Activated T-cell treated with anti-CD3 and anti-CD28 coated beads, Interleukin-2, amount 50 U/mL, for 72 hours (primary cell): ENCODE results near the gene RPS6KA3. TPM values are rescaled to one million over a fixed set of nuclear protein-coding genes. Genes with fewer than 3 reads are reported as not detected.

Experiments
- ATAC-seq, 2 donors: fragments of 150-1000 bp; cut with Tn5 transposase; replicated peaks in 1 of 2; 2 replicates each; pipeline ENCODE4 v1.10.0; 2021; ENCODE audit warnings: moderate library complexity in 2 of 2, mild to moderate bottlenecking in 1 of 2
- DNase-seq, 2 donors: peaks; one replicate each; pipeline ENCODE4 v3.0.0; 2021 to 2022; ENCODE audit warnings: mixed read lengths in 1 of 2
- H3K27ac Mint-ChIP-seq: one replicate; pipeline ENCODE4 v1.8.0; 2022; ENCODE audit warnings: mild to moderate bottlenecking, moderate library complexity, mixed read lengths
- H3K27me3 Mint-ChIP-seq: one replicate; pipeline ENCODE4 v1.8.0; 2022; ENCODE audit warnings: low read depth, mixed read lengths
- H3K36me3 Mint-ChIP-seq, 2 donors: one replicate each; pipeline ENCODE4 v1.8.0; 2022; ENCODE audit warnings: mixed read lengths in 2 of 2, mild to moderate bottlenecking in 1 of 2; ENCODE audit not compliant: insufficient read depth in 2 of 2
- H3K4me1 Mint-ChIP-seq: one replicate; pipeline ENCODE4 v1.8.0; 2022; ENCODE audit warnings: low read depth, mixed read lengths
- H3K4me3 Mint-ChIP-seq, 2 donors: one replicate each; pipeline ENCODE4 v1.8.0; 2022; ENCODE audit warnings: mild to moderate bottlenecking in 2 of 2, mixed read lengths in 2 of 2, moderate library complexity in 2 of 2
- H3K9me3 Mint-ChIP-seq, 2 donors: one replicate each; pipeline ENCODE4 v1.8.0; 2022; ENCODE audit warnings: mixed read lengths in 2 of 2
- total RNA-seq, 2 donors: library from RNA; stranded (reverse); gene quantifications; one replicate each; pipeline ENCODE4 v1.2.3, GENCODE V29; 2022

RPS6KA3 gene
- 10 to 100 TPM; 49.4 to 54.4 TPM for total RNA-seq

GRCh38 chrX:20266810-20267606 is at the start of gene RPS6KA3:
RPS6KA3 (minus strand) TSS chrX:20266909; CDS start chrX:20266632, 277 bp downstream.
- H3K9me3 Mint-ChIP-seq, result no peaks in the 10 kb centered on the region
- peak within 1 kb of the TSS; percentile 97 for H3K27ac Mint-ChIP-seq
- peak within 1 kb of the TSS; percentile 92 to 97 for H3K4me3 Mint-ChIP-seq
- DNase-seq (peak; percentile 90 to 91), ATAC-seq (peak; percentile 86)
- H3K36me3 Mint-ChIP-seq, result peaks cover 5 to 6% of the 10 kb centered on the region in 2 donors
- peaks cover 14% of the 10 kb centered on the region for H3K27me3 Mint-ChIP-seq
- peaks cover 15% of the 10 kb centered on the region for H3K4me1 Mint-ChIP-seq

GRCh38 chrX:20315140-20315539 is 48.4 kb upstream of the RPS6KA3 start:
- peaks cover 5% of the 10 kb centered on the region for H3K4me1 Mint-ChIP-seq
- no peak overlapping the region for H3K27ac Mint-ChIP-seq
- no peaks in the 10 kb centered on the region for H3K36me3 Mint-ChIP-seq
- ATAC-seq (no peak), DNase-seq (no peak)
- no peaks in the 10 kb centered on the region for H3K9me3 Mint-ChIP-seq
- H3K4me3 Mint-ChIP-seq, result no peak overlapping the region
- H3K27me3 Mint-ChIP-seq, result peaks cover 13% of the 10 kb centered on the region

- no peak overlapping the region for H3K27ac Mint-ChIP-seq
- DNase-seq (no peak), ATAC-seq (no peak)
- H3K36me3 Mint-ChIP-seq, result no peaks in the 10 kb centered on the region
- H3K27me3 Mint-ChIP-seq, result peaks cover 6% of the 10 kb centered on the region
- no peak overlapping the region for H3K4me3 Mint-ChIP-seq
- peaks cover 5% of the 10 kb centered on the region for H3K4me1 Mint-ChIP-seq
- H3K9me3 Mint-ChIP-seq, result no peaks in the 10 kb centered on the region
Observed at GRCh38 chrX:20313899-20314298, 47.2 kb upstream of the RPS6KA3 start.

DNA sequence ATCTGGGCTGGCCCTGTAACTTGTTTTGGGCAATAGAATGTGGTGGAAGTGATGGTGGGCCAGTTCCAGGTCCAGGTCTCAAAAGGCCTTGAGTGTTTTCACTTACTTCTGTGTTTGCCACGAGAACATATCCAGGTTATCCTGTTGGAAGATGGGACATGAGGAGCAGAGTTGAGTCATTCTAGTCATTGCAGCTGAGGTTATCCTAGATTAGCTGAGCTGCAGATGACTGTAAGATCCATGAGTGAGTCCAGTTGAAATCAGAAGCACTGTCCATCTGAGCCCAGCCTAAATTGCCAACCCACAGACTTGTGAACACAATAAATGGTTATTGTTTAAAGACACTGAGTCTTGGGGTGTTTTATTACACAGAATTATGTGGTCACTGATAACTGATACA is 45.3 kb upstream of the RPS6KA3 start:
- no peaks in the 10 kb centered on the region for H3K9me3 Mint-ChIP-seq
- H3K36me3 Mint-ChIP-seq, result no peaks in the 10 kb centered on the region
- no peak overlapping the region for H3K27ac Mint-ChIP-seq
- ATAC-seq (no peak), DNase-seq (no peak)
- H3K27me3 Mint-ChIP-seq, result peaks cover 11% of the 10 kb centered on the region
- no peak overlapping the region for H3K4me3 Mint-ChIP-seq
- H3K4me1 Mint-ChIP-seq, result peaks cover 5% of the 10 kb centered on the region

GRCh38 chrX:20311505-20311904 is 44.8 kb upstream of the RPS6KA3 start:
- Mint-ChIP-seq H3K36me3 (no peaks in the 10 kb centered on the region), H3K9me3 (no peaks in the 10 kb centered on the region), H3K27me3 (peaks cover 16% of the 10 kb centered on the region), H3K4me3 (no peak overlapping the region), H3K27ac (no peak overlapping the region), H3K4me1 (peaks cover 5% of the 10 kb centered on the region)
- DNase-seq (no peak), ATAC-seq (no peak)

- Mint-ChIP-seq H3K27me3 (peaks cover 23% of the 10 kb centered on the region), H3K4me3 (no peak overlapping the region), H3K4me1 (no peaks in the 10 kb centered on the region), H3K27ac (no peak overlapping the region), H3K36me3 (no peaks in the 10 kb centered on the region), H3K9me3 (no peaks in the 10 kb centered on the region)
- DNase-seq (no peak), ATAC-seq (no peak)
Observed at GRCh38 chrX:20309806-20310205, 43.1 kb upstream of the RPS6KA3 start.

DNA sequence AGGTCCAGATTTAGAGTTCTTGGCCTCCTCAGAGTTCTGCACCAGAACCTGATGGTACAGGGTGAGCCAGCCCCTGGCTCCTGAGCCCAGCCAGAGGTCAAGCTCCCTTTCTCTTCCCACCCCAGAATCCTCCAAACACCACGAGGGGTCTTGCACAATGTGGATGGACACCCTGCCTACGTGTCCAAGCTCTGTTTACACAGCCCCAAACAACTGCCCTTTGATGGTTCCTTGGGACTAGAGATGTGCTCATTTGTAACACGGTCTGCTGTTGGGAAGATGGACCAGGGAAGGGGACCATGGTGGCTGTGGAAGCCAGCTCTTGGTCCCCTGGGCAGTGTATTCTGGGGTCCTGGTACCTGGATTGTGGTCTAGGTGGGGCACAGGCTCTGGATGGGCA is 40.0 kb upstream of the RPS6KA3 start:
- no peak for ATAC-seq

DNA sequence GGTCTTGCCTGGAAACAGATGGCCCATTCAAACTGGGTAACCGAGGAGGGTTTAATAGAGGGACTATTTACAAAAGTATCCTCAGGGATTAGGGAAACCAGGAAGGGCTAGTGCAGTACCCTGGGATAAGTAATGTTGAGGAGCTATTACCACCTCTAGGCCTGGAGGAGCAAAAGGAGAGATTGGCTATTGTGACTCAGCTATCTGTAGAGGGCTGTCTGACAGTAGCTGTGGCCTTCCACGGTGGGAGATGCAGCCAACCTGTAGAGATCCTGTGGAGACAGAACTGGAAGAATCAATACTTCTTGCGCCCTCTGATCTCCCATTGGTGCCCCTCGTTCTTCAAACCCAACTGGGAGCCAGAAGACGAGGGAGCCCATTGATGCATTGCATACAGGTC is 34.1 kb upstream of the RPS6KA3 start:
- H3K36me3 Mint-ChIP-seq, result no peaks in the 10 kb centered on the region
- no peaks in the 10 kb centered on the region for H3K4me1 Mint-ChIP-seq
- ATAC-seq, result peak; percentile 53 to 88
- DNase-seq, result no peak
- peaks cover 21% of the 10 kb centered on the region for H3K27me3 Mint-ChIP-seq
- H3K27ac Mint-ChIP-seq, result no peak overlapping the region
- no peak overlapping the region for H3K4me3 Mint-ChIP-seq
- no peaks in the 10 kb centered on the region for H3K9me3 Mint-ChIP-seq

More for the DNA sequence above, 40.0 kb upstream of the RPS6KA3 start:
- Mint-ChIP-seq H3K4me1 (no peaks in the 10 kb centered on the region), H3K27ac (no peak overlapping the region), H3K4me3 (no peak overlapping the region), H3K9me3 (no peaks in the 10 kb centered on the region), H3K27me3 (peaks cover 24% of the 10 kb centered on the region), H3K36me3 (no peaks in the 10 kb centered on the region)
- DNase-seq, result no peak

GRCh38 chrX:20294957-20295356 is 28.2 kb upstream of the RPS6KA3 start:
- Mint-ChIP-seq H3K36me3 (no peaks in the 10 kb centered on the region), H3K4me1 (no peaks in the 10 kb centered on the region), H3K27ac (no peak overlapping the region), H3K27me3 (peaks cover 14% of the 10 kb centered on the region), H3K4me3 (no peak overlapping the region), H3K9me3 (no peaks in the 10 kb centered on the region)
- ATAC-seq (no peak), DNase-seq (no peak)

DNA sequence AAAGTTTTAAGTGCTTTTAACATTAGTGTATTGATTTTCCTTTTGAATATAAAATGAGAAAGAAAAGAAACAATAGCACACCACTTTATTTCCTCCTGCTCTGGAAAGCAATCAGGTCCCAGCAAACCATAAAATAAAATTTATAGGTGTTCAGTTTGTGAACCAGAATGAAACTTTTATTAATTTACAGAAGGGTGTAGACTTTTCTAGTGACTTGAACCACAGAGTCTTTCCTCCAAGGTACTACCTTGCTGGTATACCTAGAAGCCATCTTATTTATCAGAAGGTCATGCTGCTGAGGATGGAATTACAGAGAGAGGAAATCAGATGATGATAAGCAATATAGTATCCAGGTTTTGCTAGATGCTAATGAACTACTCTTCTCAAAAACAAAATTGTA is 27.6 kb upstream of the RPS6KA3 start:
- Mint-ChIP-seq H3K4me3 (no peak overlapping the region), H3K27me3 (peaks cover 14% of the 10 kb centered on the region), H3K36me3 (no peaks in the 10 kb centered on the region), H3K9me3 (no peaks in the 10 kb centered on the region), H3K27ac (no peak overlapping the region), H3K4me1 (no peaks in the 10 kb centered on the region)
- ATAC-seq (no peak), DNase-seq (no peak)

GRCh38 chrX:20285511-20285910 is 18.8 kb upstream of the RPS6KA3 start:
- ATAC-seq (no peak), DNase-seq (no peak)
- Mint-ChIP-seq H3K4me3 (no peak overlapping the region), H3K36me3 (peaks cover 0 to 3% of the 10 kb centered on the region in 2 donors), H3K4me1 (no peaks in the 10 kb centered on the region), H3K9me3 (peaks cover 5 to 7% of the 10 kb centered on the region in 2 donors), H3K27me3 (peaks cover 8% of the 10 kb centered on the region), H3K27ac (no peak overlapping the region)

- peaks cover 0 to 3% of the 10 kb centered on the region in 2 donors for H3K36me3 Mint-ChIP-seq
Observed at GRCh38 chrX:20284992-20285391, 18.3 kb upstream of the RPS6KA3 start.

DNA sequence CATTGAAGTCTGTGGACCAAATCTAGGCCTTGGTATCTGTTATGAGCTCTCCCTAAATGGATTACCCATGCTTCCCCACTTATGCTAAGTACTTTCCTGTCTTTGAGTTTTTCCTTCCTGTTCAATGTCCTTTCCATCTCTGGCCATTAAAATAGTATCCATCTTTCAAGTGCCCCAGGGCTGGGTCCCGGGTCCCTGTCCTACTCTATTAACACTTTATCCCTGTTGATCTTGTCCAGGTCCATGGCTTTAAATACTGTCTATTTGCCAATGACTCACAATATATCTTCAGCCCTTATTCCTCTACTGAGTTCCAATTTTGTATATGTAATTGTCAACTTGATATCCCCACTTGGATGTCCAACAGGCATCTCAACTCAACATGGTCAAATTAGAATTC is 17.7 kb upstream of the RPS6KA3 start:
- H3K4me1 Mint-ChIP-seq, result no peaks in the 10 kb centered on the region
- DNase-seq (no peak), ATAC-seq (no peak)
- H3K27ac Mint-ChIP-seq, result no peak overlapping the region
- peaks cover 5 to 7% of the 10 kb centered on the region in 2 donors for H3K9me3 Mint-ChIP-seq
- peaks cover 0 to 3% of the 10 kb centered on the region in 2 donors for H3K36me3 Mint-ChIP-seq
- H3K27me3 Mint-ChIP-seq, result peaks cover 8% of the 10 kb centered on the region
- no peak overlapping the region for H3K4me3 Mint-ChIP-seq

More at GRCh38 chrX:20284992-20285391, 18.3 kb upstream of the RPS6KA3 start:
- no peak overlapping the region for H3K27ac Mint-ChIP-seq
- peaks cover 8% of the 10 kb centered on the region for H3K27me3 Mint-ChIP-seq
- peaks cover 5 to 7% of the 10 kb centered on the region in 2 donors for H3K9me3 Mint-ChIP-seq
- no peak for DNase-seq
- no peak for ATAC-seq
- H3K4me3 Mint-ChIP-seq, result no peak overlapping the region
- no peaks in the 10 kb centered on the region for H3K4me1 Mint-ChIP-seq

DNA sequence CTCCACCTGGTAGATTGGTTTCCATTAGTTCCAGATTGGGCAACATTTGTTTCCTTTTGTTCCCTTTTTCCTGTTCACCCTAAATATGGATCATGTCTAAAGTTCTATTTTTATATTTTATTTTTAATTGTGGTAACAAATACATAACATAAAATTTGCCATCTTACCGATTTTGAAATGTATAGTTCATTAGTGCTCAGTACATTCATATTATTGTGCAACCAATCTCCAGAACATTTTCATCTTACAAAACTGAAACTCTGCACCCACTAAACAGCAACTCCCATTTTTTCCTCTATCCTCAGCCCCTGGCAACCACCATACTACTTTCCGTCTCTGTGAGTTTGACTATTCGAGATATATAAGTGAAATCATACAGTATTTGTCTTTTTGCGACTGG is 14.2 kb upstream of the RPS6KA3 start:
- DNase-seq, result no peak
- no peak for ATAC-seq
- Mint-ChIP-seq H3K36me3 (peaks cover 2% of the 10 kb centered on the region in 2 donors), H3K27ac (no peak overlapping the region), H3K4me3 (no peak overlapping the region), H3K4me1 (no peaks in the 10 kb centered on the region), H3K9me3 (peaks cover under 1 to 13% of the 10 kb centered on the region in 2 donors), H3K27me3 (peaks cover 11% of the 10 kb centered on the region)
